Endothelial cell of umbilical vein (primary cell): ENCODE data around the gene GNPTAB. TPM values are rescaled to one million over a fixed set of nuclear protein-coding genes. Genes with fewer than 3 reads are reported as not detected.

Experiments
- BruUV-seq: library from RNA; stranded (reverse); fragments of 400-500 nt; replicated peaks from 2 replicates; lab custom pipeline; 2021; lab: Mats Ljungman, UMichigan
- CTCF ChIA-PET: fragments of 300-600, 350-600 bp; sonication (Branson Sonifier 250); formaldehyde crosslinking; loops from one replicate; lab custom pipeline; 2021; ENCODE audit warnings: antibody characterized with exemption, inconsistent platforms; lab: Charles Lee
- POLR2A ChIA-PET: fragments of 300-600, 350-600 bp; sonication (Branson Sonifier 250); formaldehyde crosslinking; loops from one replicate; lab custom pipeline; 2021; ENCODE audit warnings: antibody characterized with exemption, inconsistent platforms; lab: Charles Lee
- DNase-seq: peaks from one replicate; pipeline ENCODE4 v3.0.0-alpha.2; 2011; ENCODE audit warnings: low read depth, low spot score
- FAIRE-seq: peaks from 2 replicates; lab custom pipeline; 2011; peaks lifted over from hg19 to GRCh38; lab: Jason Lieb, UNC
- H2AFZ ChIP-seq: 2 replicates; pipeline ENCODE4 v1.6.0; 2012; ENCODE audit warnings: low read depth, low read length, control low read depth, inconsistent platforms
- H3K27ac ChIP-seq: 2 replicates; pipeline ENCODE4 v1.5.1; 2011; ENCODE audit warnings: low read depth, mild to moderate bottlenecking, control low read depth, low read length, moderate library complexity; ENCODE audit not compliant: insufficient read depth
- H3K27me3 ChIP-seq, 2 experiments: 2 replicates each; pipeline versions ENCODE4 v1.6.0 to v1.6.1; 2011; ENCODE audit warnings: low read length in 2 of 2, mixed read lengths in 1 of 2; ENCODE audit not compliant: control insufficient read depth in 2 of 2, insufficient read depth in 2 of 2
- H3K36me3 ChIP-seq, 2 experiments: 2 replicates in 1 of 2; 3 replicates in 1 of 2; pipeline ENCODE4 v1.5.1; 2011; ENCODE audit warnings: low read length in 2 of 2, mild to moderate bottlenecking in 1 of 2, moderate library complexity in 1 of 2; ENCODE audit not compliant: control insufficient read depth in 2 of 2, insufficient read depth in 2 of 2; ENCODE audit errors: extremely low read depth in 1 of 2
- H3K4me1 ChIP-seq: 3 replicates; pipeline ENCODE4 v1.5.1; 2011; ENCODE audit warnings: mild to moderate bottlenecking, low read length; ENCODE audit not compliant: control insufficient read depth, insufficient read depth; ENCODE audit errors: extremely low read depth
- H3K4me2 ChIP-seq: 2 replicates; pipeline ENCODE4 v1.6.1; 2011; ENCODE audit warnings: low read length, control low read depth, mixed read lengths; ENCODE audit not compliant: insufficient read depth
- H3K4me3 ChIP-seq, 3 experiments: fragments of 200-600 bp in 1 of 3; sonication (generic), shearing (Covaris generic) in 1 of 3; replicated peaks in 1 of 3; 2 replicates each; pipeline ENCODE4 v1.5.1; 2011 to 2016; ENCODE audit warnings: control low read depth in 3 of 3, low read length in 3 of 3, mild to moderate bottlenecking in 2 of 3, inconsistent platforms in 1 of 3, low read depth in 1 of 3, moderate library complexity in 1 of 3; ENCODE audit not compliant: insufficient read depth in 1 of 3
- H3K79me2 ChIP-seq: 2 replicates; pipeline ENCODE4 v1.6.0; 2012; ENCODE audit warnings: low read length, inconsistent platforms; ENCODE audit not compliant: control insufficient read depth, insufficient read depth
- H3K9ac ChIP-seq: replicated peaks from 2 replicates; pipeline ENCODE3; 2011; ENCODE audit warnings: low read length, control low read depth; ENCODE audit not compliant: insufficient read depth; ENCODE audit errors: extremely low read depth
- H3K9me1 ChIP-seq: replicated peaks from 3 replicates; pipeline ENCODE4 v1.6.0; 2011; ENCODE audit warnings: mild to moderate bottlenecking, low read length; ENCODE audit not compliant: control insufficient read depth, insufficient read depth; ENCODE audit errors: extremely low read depth
- H3K9me3 ChIP-seq: replicated peaks from 2 replicates; pipeline ENCODE4 v1.5.1; 2012; ENCODE audit warnings: low read length, inconsistent platforms; ENCODE audit not compliant: control insufficient read depth, insufficient read depth
- H4K20me1 ChIP-seq: replicated peaks from 2 replicates; pipeline ENCODE3; 2011; ENCODE audit warnings: mild to moderate bottlenecking, low read length; ENCODE audit not compliant: control insufficient read depth, insufficient read depth; ENCODE audit errors: extremely low read depth
- CTCF ChIP-seq, 2 donors: IDR thresholded peaks; 1 replicate in 1 of 2; 2 replicates in 1 of 2; pipeline ENCODE4 v1.5.1; 2011; ENCODE audit warnings: low read length in 2 of 2, mild to moderate bottlenecking in 2 of 2, moderate library complexity in 2 of 2, control low read depth in 1 of 2, inconsistent platforms in 1 of 2, low read depth in 1 of 2; ENCODE audit not compliant: insufficient read depth in 1 of 2; ENCODE audit errors: extremely low read depth in 1 of 2
- EZH2 ChIP-seq: IDR thresholded peaks from 2 replicates; pipeline ENCODE4 v1.6.1; 2012; ENCODE audit warnings: borderline replicate concordance, low read depth, mild to moderate bottlenecking, moderate library complexity, low read length, inconsistent platforms; ENCODE audit not compliant: severe bottlenecking
- FOS ChIP-seq: IDR thresholded peaks from 2 replicates; pipeline ENCODE4 v1.6.1; 2011; ENCODE audit warnings: mild to moderate bottlenecking, low read length, moderate library complexity, borderline replicate concordance; ENCODE audit not compliant: insufficient read depth
- GATA2 ChIP-seq: IDR thresholded peaks from 2 replicates; pipeline ENCODE4 v1.7.0; 2011; ENCODE audit warnings: low read depth, mild to moderate bottlenecking, moderate library complexity, mixed read lengths, low read length; ENCODE audit not compliant: insufficient read length, insufficient read depth
- JUN ChIP-seq: IDR thresholded peaks from 2 replicates; pipeline ENCODE4 v1.6.1; 2011; ENCODE audit warnings: borderline replicate concordance, low read depth; ENCODE audit not compliant: insufficient read length, insufficient read depth
- MAX ChIP-seq: IDR thresholded peaks from 2 replicates; pipeline ENCODE4 v1.6.1; 2011; ENCODE audit not compliant: insufficient read depth, insufficient read length
- MYC ChIP-seq: IDR thresholded peaks from one replicate; pipeline ENCODE4 v1.6.1; 2011; ENCODE audit warnings: mild to moderate bottlenecking, low read depth, low read length
- POLR2A ChIP-seq: IDR thresholded peaks from 2 replicates; pipeline ENCODE4 v1.6.1; 2012; ENCODE audit warnings: low read depth, mild to moderate bottlenecking, control low read depth, low read length
- POLR2AphosphoS5 ChIP-seq: IDR thresholded peaks from 2 replicates; pipeline ENCODE4 v1.6.1; 2012; ENCODE audit warnings: low read depth, mild to moderate bottlenecking, control low read depth, low read length, moderate library complexity; ENCODE audit not compliant: insufficient read depth
- dilution Hi-C: fragments of 300-500 bp; cut with MboI; formaldehyde crosslinking; loops from one replicate; pipeline ENCODE4 v1.15.0; 2019; ENCODE audit warnings: low sequenced_read_pairs; ENCODE audit not compliant: extremely low pct_ligation_motif_present
- intact Hi-C: fragments of 100-400 bp; cut with micrococcal nuclease; formaldehyde crosslinking; loops from one replicate; pipeline ENCODE4 v1.10.0; 2022
- polyA plus RNA-seq, 4 experiments: library from polyadenylated mRNA; depleted of rRNA in 3 of 4; stranded (reverse) in 3 of 4; unstranded in 1 of 4; fragments of >200 nt; gene quantifications; 2 replicates each; pipeline versions ENCODE4 v1.2.1 to v1.2.3, GENCODE V29; 2011 to 2012; ENCODE audit warnings: missing spikeins in 1 of 4
- total RNA-seq: library from RNA; stranded (reverse); gene quantifications from 2 replicates; pipeline ENCODE4 v1.2.3, GENCODE V29; 2021

GNPTAB gene
- total and polyA plus RNA-seq, 2 donors (not counting 3 experiments of a cell fraction or from before 2014, with no cell fraction given): 15.6 to 39.5 TPM

GRCh38 chr12:101743724-101744472 lies 86.9 kb downstream of the GNPTAB start:
- TF ChIP-seq MAX: no peak
- no peak for TF ChIP-seq FOS
- TF ChIP-seq JUN: no peak
- no peak for TF ChIP-seq POLR2A
- no peak for TF ChIP-seq GATA2
- TF ChIP-seq POLR2AphosphoS5: no peak
- TF ChIP-seq CTCF (IDR thresholded peaks at IDR 0.05; ENCODE audit: extremely low read depth in 1 of 2, insufficient read depth in 1 of 2, low read depth in 1 of 2, low read length in 2 of 2): no peak
- no peak for TF ChIP-seq MYC
- no peak for TF ChIP-seq EZH2
- H3K9me1 ChIP-seq: no peaks in the 10 kb centered on the region
- H3K4me2 ChIP-seq: no peak overlapping the region
- no peaks in the 10 kb centered on the region for H3K4me1 ChIP-seq
- intact Hi-C loops: no loop called here
- H4K20me1 ChIP-seq: no peaks in the 10 kb centered on the region
- ChIA-PET CTCF (interaction anchor here (1.0 to 2.4 kb wide), 2 partner anchors 15 to 329 kb away, joined by 5 to 7 read pairs; no protein-coding TSS in a partner anchor), POLR2A (no interaction called here)
- peaks cover 0 to 10% of the 10 kb centered on the region in 2 experiments for H3K36me3 ChIP-seq
- H3K27me3 ChIP-seq: no peaks in the 10 kb centered on the region
- H3K9me3 ChIP-seq: no peaks in the 10 kb centered on the region
- dilution Hi-C loops: no loop called here
- no peak overlapping the region for H3K27ac ChIP-seq
- DNase-seq (no peak), FAIRE-seq (no peak)
- H3K9ac ChIP-seq: no peak overlapping the region
- H3K4me3 ChIP-seq: no peak overlapping the region
- H3K79me2 ChIP-seq: no peaks in the 10 kb centered on the region
- no TSS peak for BruUV-seq
- H2AFZ ChIP-seq: no peak overlapping the region
